ENCODE measurements around the gene CTSF.

DNA sequence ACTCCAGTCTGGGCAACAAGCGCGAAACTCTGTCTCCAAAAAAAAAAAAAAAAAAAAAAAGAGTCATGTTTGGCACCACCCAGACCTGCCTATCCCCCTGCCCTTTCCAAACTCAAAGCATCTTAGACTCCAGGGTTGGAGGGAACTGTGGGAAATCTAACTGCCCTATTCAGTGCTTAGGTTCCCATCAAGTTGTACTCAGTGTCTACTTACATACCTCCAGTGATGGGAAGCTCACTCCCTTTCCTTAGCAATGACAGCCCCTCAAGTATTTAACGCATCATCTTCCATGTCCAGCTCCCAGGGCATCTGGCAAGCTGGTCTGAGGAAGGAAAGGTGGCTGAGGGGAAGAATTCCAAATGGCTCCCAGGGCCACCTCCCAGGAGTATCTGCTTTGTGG, 18.7 kb downstream of the CTSF start:
- TF ChIP-seq, protein P1, sequence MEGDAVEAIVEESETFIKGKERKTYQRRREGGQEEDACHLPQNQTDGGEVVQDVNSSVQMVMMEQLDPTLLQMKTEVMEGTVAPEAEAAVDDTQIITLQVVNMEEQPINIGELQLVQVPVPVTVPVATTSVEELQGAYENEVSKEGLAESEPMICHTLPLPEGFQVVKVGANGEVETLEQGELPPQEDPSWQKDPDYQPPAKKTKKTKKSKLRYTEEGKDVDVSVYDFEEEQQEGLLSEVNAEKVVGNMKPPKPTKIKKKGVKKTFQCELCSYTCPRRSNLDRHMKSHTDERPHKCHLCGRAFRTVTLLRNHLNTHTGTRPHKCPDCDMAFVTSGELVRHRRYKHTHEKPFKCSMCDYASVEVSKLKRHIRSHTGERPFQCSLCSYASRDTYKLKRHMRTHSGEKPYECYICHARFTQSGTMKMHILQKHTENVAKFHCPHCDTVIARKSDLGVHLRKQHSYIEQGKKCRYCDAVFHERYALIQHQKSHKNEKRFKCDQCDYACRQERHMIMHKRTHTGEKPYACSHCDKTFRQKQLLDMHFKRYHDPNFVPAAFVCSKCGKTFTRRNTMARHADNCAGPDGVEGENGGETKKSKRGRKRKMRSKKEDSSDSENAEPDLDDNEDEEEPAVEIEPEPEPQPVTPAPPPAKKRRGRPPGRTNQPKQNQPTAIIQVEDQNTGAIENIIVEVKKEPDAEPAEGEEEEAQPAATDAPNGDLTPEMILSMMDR (IDR thresholded peaks at IDR 0.05): no peak
- TF ChIP-seq POLR2A (IDR thresholded peaks at IDR 0.05): no peak
